ENCODE results near the gene UNKL. TPM values are rescaled to one million over a fixed set of nuclear protein-coding genes. Genes with fewer than 3 reads are reported as not detected.

The UNKL gene
- total and polyA plus RNA-seq, 2 experiments from 2014 or later, result 16.5 to 35.7 TPM

GRCh38 chr16:1324286-1324826 is 90.1 kb downstream of the UNKL start:
- Histone ChIP-seq H3K9me3 (ENCODE audit: low read depth) (no peaks in the 10 kb centered on the region), H3K36me3 (peaks cover 15% of the 10 kb centered on the region), H3K4me1 (ENCODE audit: low read depth) (no peaks in the 10 kb centered on the region), H3K27me3 (no peaks in the 10 kb centered on the region), H3K4me3 (no peak overlapping the region), H3K27ac (no peak overlapping the region)
- no peak for DNase-seq (ENCODE audit: low read depth in 1 of 2, low spot score in 1 of 2)
- TF ChIP-seq, protein P1, sequence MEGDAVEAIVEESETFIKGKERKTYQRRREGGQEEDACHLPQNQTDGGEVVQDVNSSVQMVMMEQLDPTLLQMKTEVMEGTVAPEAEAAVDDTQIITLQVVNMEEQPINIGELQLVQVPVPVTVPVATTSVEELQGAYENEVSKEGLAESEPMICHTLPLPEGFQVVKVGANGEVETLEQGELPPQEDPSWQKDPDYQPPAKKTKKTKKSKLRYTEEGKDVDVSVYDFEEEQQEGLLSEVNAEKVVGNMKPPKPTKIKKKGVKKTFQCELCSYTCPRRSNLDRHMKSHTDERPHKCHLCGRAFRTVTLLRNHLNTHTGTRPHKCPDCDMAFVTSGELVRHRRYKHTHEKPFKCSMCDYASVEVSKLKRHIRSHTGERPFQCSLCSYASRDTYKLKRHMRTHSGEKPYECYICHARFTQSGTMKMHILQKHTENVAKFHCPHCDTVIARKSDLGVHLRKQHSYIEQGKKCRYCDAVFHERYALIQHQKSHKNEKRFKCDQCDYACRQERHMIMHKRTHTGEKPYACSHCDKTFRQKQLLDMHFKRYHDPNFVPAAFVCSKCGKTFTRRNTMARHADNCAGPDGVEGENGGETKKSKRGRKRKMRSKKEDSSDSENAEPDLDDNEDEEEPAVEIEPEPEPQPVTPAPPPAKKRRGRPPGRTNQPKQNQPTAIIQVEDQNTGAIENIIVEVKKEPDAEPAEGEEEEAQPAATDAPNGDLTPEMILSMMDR (IDR thresholded peaks at IDR 0.05; ENCODE audit: low read depth, low read length), result no peak

DNA sequence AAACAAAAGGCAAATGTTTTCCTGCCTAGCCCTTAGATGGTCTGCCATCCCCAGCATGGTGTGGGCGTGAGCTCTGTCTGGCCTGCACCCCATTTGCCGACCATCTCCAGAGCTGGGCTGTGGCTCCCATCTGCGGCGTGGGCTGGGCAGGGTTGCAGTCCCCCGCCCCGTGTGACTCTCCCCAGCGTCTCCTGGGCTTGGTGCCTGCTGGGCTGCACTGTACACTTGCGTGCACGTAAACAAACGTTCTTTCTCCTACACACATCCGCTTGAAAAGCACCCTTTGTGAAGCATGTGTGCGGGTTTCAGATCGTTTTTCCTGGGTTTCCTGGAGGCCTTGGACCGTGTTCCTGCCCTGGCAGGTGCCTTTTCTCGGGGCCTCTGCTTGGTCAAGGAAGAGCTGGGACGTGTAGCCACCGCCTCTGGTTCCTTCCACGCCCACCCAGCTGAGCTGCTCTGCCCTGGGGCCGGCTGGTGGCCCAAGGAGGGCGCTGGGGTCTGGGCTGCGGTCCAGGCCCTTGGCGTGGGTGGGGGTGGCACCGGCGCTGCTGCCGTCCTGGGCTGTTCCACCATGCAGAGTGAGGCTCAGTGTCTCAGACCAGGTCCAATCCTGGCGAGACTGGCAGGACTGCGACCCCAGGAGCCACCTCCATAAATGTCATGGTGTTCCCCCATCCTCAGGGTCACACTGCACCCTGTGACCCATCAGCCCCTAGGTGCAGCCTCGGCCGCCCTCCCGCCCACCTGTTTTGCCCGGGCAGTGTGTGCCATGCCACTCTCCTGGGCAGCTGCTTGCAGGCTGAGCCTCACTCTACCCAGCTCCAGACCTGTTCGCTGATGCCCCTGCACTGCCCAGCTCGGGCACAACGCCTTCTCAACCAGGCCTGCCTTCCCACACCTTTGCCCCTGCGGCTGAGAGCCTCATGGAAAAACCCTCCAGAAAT is 90.9 kb downstream of the UNKL start:
- TF ChIP-seq, protein P1 (IDR thresholded peaks at IDR 0.05; ENCODE audit: low read depth, low read length), result no peak
- Histone ChIP-seq H3K4me1 (ENCODE audit: low read depth) (no peaks in the 10 kb centered on the region), H3K4me3 (no peak overlapping the region), H3K27ac (no peak overlapping the region), H3K9me3 (ENCODE audit: low read depth) (no peaks in the 10 kb centered on the region), H3K36me3 (peaks cover 23% of the 10 kb centered on the region), H3K27me3 (no peaks in the 10 kb centered on the region)
- no peak for DNase-seq (ENCODE audit: low read depth in 1 of 2, low spot score in 1 of 2)

GRCh38 chr16:1322407-1322806 is 92.1 kb downstream of the UNKL start:
- H3K36me3 ChIP-seq, result peaks cover 34% of the 10 kb centered on the region
- no peak overlapping the region for H3K4me3 ChIP-seq
- H3K9me3 ChIP-seq (ENCODE audit: low read depth), result no peaks in the 10 kb centered on the region
- H3K4me1 ChIP-seq (ENCODE audit: low read depth), result no peaks in the 10 kb centered on the region
- no peak overlapping the region for H3K27ac ChIP-seq
- TF ChIP-seq, protein P1 (IDR thresholded peaks at IDR 0.05; ENCODE audit: low read depth, low read length), result no peak
- no peak for DNase-seq (ENCODE audit: low read depth in 1 of 2, low spot score in 1 of 2)
- no peaks in the 10 kb centered on the region for H3K27me3 ChIP-seq

DNA sequence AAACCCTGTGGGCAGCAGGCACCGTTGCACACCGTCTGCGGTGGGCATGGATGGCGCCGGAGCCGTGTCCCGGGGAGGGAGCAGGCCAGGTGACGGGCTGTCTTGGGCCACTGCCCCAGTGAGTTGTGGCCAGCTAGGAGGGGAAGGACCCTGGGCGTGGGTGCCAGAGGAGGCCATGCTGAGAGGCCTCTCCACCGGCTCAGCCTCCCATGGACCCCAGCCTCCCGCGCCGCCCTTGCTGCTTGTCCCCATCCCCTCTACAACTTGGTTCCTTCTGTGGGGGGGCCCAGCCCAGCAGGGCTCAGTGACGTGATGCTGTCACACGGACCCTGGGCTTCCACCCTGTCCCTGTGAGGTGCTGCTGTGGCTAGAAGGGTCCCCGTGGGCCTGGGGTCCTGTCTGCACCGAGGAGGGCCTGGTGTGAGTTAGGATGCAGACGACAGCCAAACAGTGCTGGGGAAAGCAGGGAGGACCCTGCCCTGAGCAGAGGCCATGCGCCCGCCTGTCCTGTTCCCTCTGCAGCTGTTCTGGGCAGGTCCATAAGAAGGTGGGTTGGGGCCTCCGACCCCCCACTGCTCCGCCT is 93.8 kb downstream of the UNKL start:
- H3K27ac ChIP-seq, result no peak overlapping the region
- H3K27me3 ChIP-seq, result no peaks in the 10 kb centered on the region
- H3K4me3 ChIP-seq, result no peak overlapping the region
- H3K36me3 ChIP-seq, result peaks cover 47% of the 10 kb centered on the region
- DNase-seq (ENCODE audit: low read depth in 1 of 2, low spot score in 1 of 2), result no peak
- H3K4me1 ChIP-seq (ENCODE audit: low read depth), result no peaks in the 10 kb centered on the region
- TF ChIP-seq, protein P1 (IDR thresholded peaks at IDR 0.05; ENCODE audit: low read depth, low read length), result no peak
- no peaks in the 10 kb centered on the region for H3K9me3 ChIP-seq (ENCODE audit: low read depth)

DNA sequence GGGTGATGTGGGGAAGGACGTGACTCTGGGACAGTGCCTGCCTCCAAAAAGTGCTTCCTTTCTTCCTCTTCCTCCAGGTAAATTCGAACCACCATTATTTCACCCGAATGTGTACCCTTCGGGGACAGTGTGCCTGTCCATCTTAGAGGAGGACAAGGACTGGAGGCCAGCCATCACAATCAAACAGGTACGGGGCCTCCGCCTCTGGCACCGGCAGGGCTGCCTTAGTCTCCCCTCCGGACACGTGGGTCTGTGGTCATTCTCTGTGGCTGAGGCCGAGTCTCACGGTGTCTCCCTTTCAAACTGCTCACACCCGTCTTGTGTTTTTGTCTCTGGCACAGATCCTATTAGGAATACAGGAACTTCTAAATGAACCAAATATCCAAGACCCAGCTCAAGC is 94.4 kb downstream of the UNKL start:
- no peak overlapping the region for H3K27ac ChIP-seq
- H3K27me3 ChIP-seq, result no peaks in the 10 kb centered on the region
- H3K4me3 ChIP-seq, result no peak overlapping the region
- peaks cover 52% of the 10 kb centered on the region for H3K36me3 ChIP-seq
- no peak for DNase-seq (ENCODE audit: low read depth in 1 of 2, low spot score in 1 of 2)
- no peaks in the 10 kb centered on the region for H3K4me1 ChIP-seq (ENCODE audit: low read depth)
- TF ChIP-seq, protein P1 (IDR thresholded peaks at IDR 0.05; ENCODE audit: low read depth, low read length), result no peak
- no peaks in the 10 kb centered on the region for H3K9me3 ChIP-seq (ENCODE audit: low read depth)

All from cardiac muscle cell (in vitro differentiated cells and primary cell).